GM18511 (cell line): Measurements from ENCODE around the gene DRAM2.
"Not testable (repeated sequence)": the region's sequence is repeated elsewhere in the genome, so short reads cannot be mapped to it uniquely, and the experiment has no call there.

Experiments
- ATAC-seq: cut with Tn5 transposase; IDR thresholded peaks from one replicate; pipeline ENCODE4 v1.9.1; 2021; ENCODE audit warnings: mild to moderate bottlenecking, moderate library complexity; ENCODE audit not compliant: unreplicated experiment

DRAM2 gene

GRCh38 chr1:111084999-111085398 lies 54.9 kb downstream of the DRAM2 start:
- no peak for ATAC-seq

DNA sequence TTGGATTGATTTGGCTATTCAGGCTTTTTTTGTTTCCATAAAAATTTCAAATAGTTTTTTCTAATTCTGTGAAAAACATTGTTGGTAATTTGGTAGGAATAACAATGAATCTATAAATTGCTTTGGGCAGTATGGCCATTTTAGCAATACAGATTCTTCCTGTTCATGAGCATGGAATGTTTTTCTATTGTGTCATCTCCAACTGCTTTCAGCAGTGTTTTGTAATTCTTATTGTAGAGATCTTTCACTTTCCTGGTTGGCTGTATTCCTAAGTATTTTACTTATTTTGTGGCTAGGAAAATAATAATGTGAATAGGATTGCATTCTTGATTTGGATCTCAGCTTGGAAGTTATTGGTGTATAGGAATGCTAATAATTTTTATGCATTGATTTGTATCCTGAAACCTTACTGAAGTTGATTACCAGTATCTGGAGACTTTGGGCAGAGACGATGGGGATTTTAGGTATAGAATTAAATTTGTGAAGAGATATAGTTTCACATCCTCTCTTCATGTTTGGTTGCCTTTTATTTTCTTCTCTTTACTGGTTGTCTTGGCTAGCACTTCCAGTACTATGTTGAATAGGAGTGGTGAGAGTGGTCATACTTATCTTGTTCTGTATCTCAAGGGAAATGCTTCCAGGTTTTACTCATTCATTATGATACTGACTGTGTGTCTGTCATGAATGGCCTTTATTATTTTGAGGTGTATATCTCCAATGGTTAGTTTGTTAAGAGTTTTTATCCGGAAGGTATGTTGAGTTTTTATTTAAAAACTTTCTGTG lies 57.3 kb downstream of the DRAM2 start:
- ATAC-seq, result no peak

- not testable (repeated sequence) for ATAC-seq
Measured at GRCh38 chr1:111079329-111079728, 60.6 kb downstream of the DRAM2 start.

DNA sequence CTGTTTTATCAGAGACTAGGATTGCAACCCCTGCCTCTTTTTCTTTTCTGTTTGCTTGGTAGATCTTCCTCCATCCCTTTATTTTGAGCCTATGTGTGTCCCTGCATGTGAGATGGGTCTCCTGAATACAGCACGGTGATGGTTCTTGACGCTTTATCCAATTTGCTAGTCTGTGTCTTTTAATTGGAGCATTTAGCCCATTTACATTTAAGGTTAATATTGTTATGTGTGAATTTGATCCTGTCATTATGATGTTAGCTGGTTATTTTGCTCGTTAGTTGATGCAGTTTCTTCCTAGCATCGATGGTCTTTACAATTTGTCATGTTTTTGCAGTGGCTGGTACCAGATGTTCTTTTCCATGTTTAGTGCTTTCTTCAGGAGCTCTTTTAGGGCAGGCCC lies 62.6 kb downstream of the DRAM2 start:
- not testable (repeated sequence) for ATAC-seq
